GM18502 (cell line): ENCODE results near the gene MGMT.

Experiments used
- ATAC-seq: cut with Tn5 transposase; IDR thresholded peaks from one replicate; pipeline ENCODE4 v1.9.1; 2021; ENCODE audit warnings: mild to moderate bottlenecking; ENCODE audit not compliant: unreplicated experiment, poor library complexity

Gene MGMT

DNA sequence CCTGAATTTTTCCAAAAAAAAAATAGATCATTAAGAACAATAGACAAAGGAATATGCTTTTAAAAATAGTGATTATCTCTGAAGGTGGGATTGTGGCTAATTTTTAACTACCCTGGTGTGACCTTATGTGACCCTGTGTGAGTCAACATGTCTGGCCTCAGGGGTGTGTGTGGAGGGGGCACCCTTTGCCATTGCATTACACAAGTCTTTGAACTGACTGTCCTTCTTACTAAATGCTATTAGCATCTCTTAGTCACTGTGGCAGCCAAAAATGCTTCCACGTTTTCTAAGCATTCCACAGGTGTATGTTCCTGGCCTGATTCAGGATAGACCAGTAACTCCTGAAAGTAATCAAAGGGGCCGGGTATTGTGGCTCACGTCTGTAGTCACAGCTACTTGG is 175.4 kb downstream of the MGMT start:
- no peak for ATAC-seq

DNA sequence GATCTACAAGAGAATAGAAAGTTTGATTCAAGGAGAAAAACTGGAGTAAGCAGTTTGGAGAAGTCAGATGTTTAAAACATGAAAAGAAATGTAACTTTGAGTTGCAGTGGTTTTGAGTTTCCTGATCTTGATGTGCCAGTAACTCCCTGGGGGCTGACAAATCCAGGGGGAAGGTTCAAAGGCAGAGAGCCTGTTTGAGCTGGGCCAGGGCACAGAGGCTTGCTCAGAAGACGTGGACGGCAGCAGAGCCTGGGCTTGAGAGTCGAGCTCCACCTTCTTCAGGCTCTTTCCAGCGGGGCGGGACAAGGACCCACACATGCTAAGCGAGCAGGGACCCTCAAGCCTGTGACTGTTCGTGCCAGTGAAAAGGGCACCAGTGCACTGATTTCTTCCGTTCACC is 176.2 kb downstream of the MGMT start:
- no peak for ATAC-seq

DNA sequence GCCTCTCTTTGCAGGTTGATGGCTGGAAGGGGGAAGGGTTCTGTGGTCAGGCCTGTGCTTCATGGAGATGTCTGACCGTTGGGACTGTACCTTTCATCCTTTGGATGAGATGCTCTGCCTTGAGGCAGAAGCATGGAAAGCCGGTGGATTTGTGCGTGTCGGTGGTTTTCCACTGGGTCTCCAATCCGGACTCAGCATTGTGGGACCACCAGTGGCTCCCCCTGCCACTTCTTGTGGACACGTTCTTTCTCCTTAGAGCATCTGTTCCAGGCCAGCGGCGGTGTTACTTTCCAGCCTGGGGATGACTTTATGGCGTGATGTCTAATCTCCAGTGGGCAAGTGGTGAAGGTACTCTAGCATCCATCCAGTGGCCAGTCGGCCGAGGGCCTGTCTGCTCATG is 178.4 kb downstream of the MGMT start:
- ATAC-seq: no peak

DNA sequence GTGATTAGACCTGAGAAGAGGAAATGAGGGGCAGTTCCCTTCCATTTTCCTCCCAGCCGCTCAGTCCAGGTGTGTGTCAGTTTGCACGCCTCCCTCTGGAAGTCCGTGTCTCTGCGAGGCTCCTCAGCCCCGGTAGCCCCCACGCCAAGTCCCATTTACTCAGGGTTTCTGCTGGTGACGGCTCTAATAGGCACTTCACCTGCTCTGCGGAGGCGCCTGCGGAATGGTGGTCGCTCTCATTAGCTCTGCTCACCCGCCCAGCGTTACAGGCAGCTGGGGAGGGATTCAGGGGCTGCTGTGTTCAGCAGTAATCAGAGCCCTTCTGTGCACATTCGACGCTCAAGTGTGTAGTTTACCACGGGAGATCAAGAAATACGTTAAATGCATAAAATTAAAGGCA is 179.9 kb downstream of the MGMT start:
- ATAC-seq: no peak

DNA sequence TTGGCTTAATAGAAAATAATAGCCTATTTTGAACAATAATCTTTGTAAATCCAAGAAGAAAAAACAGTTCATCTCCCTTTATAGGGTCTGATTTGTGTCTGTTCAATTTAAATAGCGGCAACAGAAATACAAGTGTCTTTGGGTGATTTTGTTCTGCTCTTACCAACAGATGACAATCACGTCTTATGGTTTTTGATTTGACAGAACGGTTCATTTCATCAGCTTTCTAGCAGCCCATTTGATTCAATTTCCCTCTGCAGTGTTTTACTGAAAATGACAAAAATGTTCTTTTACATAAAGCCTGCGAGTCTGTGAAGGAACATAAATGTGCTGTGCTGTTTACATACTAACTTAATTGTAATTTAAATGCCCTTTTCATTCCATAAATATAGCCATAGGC is 180.5 kb downstream of the MGMT start:
- no peak for ATAC-seq

DNA sequence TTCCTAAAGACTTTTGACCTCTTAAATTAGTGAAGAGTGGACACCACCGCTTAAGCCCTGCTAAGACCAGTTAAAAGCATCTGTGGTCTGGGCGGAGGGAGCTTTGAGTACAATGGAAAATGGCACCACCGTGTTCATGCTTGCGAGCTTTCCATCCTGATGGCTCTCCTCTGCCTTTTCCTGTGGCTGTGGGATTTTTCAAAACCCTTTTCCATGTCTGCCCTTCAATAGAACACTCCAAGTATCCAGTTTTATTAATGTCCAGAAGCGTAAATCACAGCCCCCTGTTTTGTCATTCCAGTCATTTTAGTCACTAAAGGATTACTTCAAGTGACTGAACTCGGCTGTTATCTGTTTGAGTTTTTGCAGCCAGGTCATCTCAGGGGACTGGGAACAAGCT is 181.8 kb downstream of the MGMT start:
- no peak for ATAC-seq

DNA sequence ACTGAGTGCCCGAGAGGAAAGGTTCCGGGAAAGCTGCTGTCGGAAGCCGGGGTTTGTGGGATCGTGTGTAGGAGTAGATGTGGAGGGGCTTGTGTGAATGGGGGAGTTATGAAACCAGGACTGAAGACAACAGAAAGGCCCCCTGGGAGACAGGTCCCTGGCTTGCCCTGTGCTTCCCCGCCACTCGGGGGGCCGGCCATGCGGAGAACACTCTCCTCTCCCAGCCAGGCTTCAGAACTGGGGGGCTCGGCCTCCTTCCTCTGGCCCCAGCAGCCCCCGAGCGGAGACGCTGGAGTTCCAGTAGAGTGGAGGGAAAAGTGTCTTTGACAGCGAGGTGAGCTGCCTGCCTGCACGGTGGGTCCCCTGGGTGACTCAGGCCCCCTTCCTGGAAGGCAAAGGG is 185.0 kb downstream of the MGMT start:
- ATAC-seq: no peak

DNA sequence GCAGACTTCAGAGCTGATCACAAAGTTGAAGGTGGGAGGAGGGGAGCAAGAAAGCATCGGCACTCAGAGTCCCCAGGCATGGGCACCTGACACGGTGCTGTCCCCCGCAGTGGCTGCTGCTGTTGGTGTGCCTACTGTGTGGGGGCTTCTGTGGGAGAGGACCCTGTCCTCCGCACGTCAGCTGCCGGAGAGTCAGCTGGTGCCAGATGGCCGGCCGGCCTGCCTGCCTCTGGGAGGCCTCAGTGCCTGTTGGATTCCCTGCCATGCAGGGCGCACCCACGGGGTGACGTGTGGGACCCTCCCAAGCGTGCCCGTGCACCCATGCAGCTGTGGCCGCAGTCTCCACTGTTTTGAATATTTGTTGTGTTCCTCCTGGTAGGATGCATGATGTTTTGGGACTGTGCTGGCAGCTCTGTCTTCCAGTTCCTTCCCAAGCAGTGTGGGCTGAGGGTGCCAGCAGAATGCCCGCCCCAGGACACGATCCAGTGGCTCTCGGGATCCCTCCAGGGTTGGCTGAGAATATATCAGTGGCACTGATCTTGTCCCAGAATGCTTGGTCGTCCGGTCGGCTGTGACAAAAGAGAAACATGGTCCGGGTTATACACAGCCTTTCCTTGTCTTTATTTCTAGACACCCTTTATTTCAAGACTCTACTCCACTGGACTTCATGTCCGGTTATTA is 185.6 kb downstream of the MGMT start:
- no peak for ATAC-seq

DNA sequence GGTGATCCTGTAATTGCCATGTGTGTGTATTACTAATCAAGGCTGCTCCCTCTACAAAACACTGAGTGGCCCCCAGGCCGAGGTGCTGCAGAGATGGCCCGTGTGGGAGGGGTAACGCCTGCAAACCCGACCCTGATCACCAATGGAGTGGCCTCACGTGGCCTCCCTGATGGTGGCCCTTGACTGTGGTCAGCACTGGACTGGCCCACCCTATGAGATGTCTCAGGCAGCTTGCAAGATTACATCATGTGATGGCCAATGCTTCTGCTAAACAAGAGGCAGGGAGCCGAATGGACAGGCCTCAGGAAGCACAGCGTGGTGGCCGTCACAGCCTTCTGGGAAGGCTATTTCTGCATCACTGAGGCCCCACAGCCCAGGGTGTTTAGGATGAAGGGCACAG is 186.4 kb downstream of the MGMT start:
- ATAC-seq: no peak

DNA sequence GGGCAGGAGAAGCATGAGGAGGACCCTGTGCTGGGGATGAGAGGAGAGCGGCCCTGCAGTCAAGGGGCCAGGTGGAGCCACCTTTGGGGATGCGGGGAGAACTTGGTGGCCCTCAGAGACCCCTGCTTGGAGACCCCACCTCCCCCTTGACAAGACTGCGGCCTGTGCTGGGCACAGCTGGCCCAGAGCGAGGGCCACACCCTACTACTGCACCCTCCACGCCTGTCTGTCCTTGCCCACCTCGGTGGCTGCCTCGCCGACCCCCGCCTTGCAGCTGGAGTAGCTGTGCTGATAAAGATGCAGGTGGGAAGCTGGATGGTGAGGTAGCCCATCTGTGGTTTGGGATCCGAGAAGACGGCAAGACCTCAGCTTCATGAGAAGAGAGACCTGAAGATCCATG is 186.8 kb downstream of the MGMT start:
- ATAC-seq: no peak

DNA sequence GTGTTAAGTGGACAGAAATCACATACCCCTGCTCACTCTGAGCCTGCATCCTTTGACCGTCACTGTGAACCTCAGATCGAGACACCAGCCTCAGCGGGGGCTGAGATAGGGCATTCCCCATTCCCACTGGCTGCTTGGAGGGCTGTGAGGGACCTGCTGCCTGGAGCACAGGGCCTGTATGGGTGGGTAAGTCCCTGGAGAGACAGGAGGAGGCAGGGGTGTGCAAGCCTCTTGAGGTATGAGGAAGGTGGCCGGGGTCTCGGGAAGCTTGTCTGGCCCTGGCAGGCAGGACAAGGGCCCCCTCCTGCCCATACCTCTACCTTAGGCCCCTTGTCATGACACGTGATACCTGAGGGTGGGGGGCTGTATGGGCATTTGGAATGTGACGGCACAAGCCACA is 187.4 kb downstream of the MGMT start:
- ATAC-seq: no peak

DNA sequence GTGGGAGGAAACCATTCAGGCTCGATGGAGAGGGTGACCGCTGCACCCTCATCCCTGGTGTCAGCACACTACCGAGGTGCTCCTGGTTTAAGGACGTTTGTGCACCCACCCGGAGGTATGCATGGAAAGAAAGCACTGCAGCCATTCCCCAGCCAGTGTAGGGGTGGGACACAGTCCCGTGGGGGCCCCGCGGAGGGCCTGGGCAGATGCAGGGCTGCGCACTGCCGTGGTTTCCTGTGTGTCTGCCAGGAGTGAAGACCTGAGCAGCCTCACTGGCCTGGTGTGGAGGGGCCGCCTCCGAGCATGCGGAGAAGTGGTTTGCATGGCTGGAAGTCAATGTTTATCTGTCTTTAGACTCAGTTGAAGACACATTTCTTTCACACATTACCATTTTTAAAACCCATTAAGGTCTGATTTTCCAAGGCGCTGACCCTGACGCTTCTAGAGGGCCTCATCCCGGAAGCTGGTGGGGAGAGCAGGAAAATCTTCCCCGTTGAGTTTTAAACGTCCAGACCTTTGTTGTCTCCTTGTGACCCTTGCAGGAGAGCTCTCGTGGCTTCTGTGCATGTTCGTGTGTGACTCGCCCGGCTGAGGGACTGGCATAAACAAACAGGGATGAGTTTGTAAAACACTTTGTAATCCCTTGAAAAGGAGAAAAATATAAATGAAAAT is 188.1 kb downstream of the MGMT start:
- no peak for ATAC-seq

DNA sequence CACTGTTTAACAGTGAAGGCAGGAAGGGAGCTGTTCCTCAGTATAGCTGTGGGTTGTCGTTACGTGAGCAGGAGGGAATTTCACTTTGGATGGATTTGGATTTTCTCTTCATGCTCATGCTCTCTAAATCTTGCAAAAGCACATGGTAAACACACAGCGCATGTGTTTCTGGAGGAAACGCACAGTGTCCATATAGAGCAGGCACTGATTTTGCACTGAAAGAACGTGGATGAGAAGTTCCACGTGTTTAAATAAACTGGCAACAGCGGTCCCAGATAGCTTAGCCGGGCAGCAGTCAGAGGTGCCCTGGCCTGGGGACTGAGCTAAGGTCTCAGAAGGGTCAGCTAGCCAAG is 188.6 kb downstream of the MGMT start:
- no peak for ATAC-seq

DNA sequence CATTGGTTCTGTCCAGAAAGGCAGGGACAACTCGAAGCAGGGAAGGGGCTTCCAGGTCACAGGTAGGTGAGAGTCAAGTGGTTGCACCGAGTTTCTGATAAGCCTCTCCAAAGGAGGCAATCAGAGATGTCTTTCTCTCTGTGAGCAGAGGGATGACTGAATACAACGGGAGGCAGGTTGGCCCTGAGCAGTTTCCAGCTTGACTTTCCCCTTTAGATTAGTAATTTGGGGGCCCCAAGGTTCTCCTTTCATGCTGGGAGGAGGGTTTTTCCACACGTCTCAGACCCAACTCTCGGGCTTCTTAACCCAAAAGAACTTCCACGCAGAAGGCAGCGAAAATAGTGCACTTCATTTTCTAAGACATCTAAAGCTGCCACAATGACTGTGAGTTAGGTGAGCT is 189.6 kb downstream of the MGMT start:
- no peak for ATAC-seq

DNA sequence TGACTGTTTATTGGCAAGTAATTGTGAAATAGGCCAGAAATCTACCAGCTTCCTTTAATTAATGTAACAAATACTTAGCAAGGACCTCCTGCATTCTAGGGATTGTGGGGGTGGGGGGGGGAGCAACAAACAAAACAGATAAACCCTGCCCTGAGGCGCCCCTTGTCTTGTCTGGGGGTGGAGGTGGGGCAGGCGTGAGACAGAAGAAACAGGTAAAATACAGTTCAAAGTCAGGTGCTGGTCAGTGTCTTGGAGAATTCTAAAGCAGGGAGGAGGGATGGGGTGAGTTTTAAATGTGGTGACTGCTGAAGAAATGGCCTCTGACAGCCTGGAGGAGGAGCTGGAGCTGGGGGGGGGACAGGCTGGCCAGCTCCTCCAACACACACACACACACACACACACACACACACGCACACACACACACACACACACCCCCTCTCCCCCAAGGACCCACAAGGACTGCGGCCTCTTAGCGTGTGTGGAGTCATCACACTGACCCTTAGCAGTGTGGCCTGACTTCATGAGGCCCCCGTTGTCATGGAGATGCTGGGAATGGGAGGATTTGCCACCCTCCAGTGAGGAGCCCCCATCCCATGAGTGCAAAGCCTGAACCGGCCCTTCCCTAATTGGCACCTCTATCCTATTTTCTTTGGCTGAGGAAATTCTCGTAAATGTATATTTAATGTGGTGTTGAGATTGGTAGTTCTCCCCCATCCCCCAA is 190.4 kb downstream of the MGMT start:
- ATAC-seq: no peak

DNA sequence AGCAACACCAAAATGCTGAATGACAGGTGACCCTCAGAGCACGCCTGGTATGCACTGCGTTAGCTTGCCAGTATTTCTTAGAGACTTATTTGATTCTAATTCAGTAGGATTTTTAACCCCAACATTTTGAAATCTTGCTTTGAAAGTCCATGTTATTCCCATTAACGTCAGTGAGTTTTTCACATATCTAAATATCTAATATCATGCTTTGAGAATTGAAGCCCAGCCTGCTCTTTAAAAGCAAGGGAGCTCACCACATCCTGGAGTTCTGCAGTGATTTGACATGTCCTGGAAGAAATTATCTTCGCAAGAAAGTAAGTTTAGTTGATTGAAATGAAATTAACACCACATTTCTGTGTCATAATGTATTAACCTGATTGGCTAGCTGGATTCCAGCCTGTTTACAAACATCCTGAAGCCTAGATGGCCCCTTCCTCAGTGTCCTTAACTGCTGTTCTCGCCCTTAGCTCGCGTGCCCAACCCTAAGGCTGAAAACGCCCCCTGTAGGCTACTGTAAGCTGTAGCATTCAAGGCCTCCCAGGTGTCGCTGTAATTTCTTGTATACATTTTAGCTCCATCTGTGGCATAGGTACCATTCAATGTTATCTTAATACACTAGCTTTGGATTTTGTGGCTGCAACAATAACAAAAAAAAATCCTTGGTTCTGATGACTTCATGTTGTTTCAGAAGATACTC is 191.5 kb downstream of the MGMT start:
- no peak for ATAC-seq

DNA sequence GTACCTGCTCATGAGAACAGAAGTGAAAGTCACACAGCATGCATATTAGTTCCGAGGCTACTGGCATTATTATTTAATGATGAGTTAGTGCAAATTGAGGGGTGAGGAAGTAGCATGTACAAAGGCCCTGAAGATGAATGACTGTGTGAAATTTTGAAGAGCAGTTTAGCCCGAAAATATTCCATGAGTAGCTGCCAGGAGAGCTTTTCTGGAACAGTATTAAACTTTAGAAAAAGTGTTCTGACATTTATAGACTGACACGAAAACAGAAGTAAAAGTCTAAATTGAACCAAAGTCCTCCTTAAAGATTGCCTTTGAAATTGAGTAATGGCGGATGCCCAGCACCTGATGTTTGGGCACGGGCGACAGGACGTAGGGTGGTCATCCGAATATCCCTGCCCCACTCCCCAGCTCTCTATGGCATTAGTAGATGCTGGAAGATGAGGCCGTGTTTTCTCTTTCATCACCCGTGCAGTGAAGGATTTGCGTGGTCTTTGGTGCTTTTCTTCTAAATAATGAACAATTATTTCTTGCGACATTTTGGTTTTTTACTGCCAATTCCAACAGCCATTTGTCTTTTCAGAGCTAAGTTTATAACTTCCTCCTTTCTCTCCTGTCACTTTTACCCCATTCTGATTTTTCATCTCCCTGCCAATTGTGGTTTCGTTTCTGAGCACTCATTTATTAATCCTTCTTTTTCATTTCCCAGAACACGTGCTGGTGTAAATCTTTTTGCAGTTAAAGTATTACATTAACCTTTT is 192.6 kb downstream of the MGMT start:
- ATAC-seq: no peak

DNA sequence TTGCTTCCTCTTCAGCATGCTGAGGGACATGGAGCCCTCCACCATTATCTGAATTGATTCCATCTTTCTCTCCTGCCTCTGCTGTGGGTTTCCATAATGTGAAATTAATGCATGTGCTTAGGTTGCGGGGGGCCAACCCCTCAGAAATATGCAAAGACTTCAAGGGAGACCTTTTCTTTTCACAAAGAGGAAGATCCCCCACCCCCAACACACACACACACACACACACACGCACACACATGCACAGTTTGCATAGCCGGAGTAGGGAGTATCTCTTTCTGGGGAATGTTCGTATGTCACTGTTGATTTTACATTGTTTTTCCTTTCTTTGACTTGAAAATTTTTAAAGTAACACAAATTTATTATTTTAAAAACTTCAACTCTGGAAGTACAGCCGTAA is 193.5 kb downstream of the MGMT start:
- no peak for ATAC-seq

DNA sequence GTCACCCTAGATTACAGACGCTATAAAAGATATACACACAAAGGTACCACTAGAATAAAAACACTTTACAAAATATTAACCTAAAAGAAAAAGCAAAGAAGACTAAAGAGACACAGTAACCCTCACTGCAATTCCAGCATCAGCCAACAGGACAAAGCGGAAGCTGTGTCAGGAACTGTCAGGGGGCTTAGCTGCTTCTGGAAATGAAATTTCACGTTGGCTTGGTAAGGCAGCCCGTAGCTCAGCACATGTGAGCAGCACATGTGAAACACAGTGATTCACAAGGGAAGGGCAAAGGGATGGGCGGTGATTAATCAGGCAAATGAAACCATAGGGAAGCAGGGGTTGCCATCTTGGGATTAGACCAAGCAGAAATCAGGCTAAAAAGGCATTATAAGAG is 195.4 kb downstream of the MGMT start:
- no peak for ATAC-seq

DNA sequence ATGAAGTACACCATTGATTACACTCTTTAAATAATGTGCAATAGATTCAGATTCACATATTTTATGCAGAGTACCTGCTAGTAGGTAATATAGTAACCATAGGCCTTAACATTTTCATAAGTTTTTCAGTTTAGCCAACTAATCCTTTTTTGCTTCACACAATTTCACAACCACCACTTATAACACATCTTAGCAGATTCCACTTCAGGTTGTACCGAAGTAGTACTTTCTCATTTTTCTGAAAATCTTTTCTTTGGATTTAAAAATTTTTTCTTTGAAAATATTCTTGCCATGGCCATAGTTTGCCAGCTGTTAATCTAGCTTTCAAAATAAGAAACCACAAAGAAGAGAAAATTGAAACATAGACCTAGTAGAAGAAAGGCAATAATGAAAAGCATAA is 203.1 kb downstream of the MGMT start:
- no peak for ATAC-seq

DNA sequence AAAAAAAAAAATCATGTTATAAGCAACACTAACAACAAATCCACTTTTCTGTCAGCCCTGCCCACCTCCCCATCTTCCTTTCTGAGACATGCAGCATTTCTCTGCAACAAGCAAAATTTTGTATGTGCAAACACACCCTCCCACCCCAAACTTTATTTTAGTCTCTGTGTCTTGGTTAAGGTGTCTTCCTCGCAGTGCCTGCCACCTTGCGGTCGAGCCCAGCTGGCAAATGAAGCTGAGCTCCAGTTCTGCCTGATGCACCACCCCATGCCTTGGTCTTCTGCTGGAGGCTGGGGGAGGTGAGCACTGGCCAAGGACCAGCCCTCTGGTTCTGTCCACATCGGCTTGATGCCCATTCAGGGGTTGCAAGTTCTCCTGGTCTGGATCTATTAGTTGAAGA is 206.3 kb downstream of the MGMT start:
- no peak for ATAC-seq
